GM19324 (cell line): ENCODE measurements around the gene SBF2.

Source experiments
- ATAC-seq: cut with Tn5 transposase; IDR thresholded peaks from one replicate; pipeline ENCODE4 v1.9.1; 2021; ENCODE audit warnings: mild to moderate bottlenecking, moderate library complexity; ENCODE audit not compliant: unreplicated experiment, low FRiP score

The SBF2 gene

GRCh38 chr11:9834291-9834690, 459.7 kb downstream of the SBF2 start:
- ATAC-seq: no peak

- ATAC-seq: no peak
Observed at GRCh38 chr11:9831122-9831521, 462.9 kb downstream of the SBF2 start.

DNA sequence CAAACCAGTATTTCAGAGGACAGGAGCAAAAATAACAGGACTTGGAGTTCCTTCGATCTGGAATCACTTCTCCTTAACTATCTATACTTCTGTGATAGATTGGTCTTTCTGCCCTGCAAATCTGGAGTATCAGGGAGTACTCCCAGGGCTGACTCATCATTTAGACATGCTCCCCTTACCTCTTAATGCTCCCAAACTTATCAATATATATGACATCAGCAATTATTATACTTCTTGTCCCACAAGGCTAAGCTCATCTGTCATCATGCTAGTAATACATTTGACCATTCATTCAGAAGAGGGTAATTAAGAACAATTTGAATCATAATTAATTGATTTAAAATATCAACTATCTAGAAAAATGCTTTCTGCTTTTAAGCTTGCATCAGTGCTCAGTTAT, 466.3 kb downstream of the SBF2 start:
- ATAC-seq: no peak

- no peak for ATAC-seq
Observed at GRCh38 chr11:9826390-9826789, 467.6 kb downstream of the SBF2 start.

DNA sequence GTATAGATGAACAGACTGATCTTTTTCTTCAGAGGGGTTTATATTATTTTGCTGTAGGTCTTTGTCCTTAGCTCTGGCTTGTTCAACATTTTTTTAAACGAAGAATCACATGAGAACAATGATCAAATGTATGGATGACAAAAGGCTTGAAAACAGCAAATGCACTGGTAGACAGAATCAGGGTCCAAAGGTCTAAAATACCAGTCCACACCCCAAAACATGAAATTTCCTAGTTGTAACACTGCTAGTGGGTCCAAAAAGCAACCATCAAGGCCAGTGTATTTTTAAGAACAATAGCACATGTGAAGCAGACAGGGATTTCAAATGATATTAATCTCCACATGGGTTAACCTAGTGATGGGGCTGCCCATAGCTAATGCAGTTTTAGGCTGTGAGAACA, 468.1 kb downstream of the SBF2 start:
- no peak for ATAC-seq

GRCh38 chr11:9825315-9825714, 468.7 kb downstream of the SBF2 start:
- no peak for ATAC-seq

GRCh38 chr11:9823887-9824385, 470.1 kb downstream of the SBF2 start:
- no peak for ATAC-seq

GRCh38 chr11:9823439-9823838, 470.6 kb downstream of the SBF2 start:
- ATAC-seq: no peak

- no peak for ATAC-seq
Observed at GRCh38 chr11:9821008-9821752, 472.8 kb downstream of the SBF2 start.

DNA sequence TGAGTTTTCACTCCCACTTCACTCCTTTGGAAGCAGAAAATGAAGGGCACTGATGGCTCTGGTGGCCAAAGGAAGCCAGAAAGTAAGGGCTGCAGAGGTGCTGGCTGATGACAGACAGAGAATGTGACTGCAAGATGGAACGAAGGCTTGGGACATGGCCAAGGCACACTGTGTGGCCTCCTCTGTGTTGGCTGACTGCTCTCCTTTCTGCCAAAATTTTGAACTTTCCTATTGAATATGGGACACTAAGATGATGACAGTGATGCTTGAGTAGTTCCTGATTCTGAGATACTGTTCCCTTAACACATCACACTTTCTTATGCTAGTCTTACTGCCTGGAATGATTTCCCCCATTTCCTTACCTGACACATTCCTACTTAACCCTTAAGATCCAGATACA, 473.8 kb downstream of the SBF2 start:
- no peak for ATAC-seq

GRCh38 chr11:9817191-9817590, 476.8 kb downstream of the SBF2 start:
- ATAC-seq: no peak

DNA sequence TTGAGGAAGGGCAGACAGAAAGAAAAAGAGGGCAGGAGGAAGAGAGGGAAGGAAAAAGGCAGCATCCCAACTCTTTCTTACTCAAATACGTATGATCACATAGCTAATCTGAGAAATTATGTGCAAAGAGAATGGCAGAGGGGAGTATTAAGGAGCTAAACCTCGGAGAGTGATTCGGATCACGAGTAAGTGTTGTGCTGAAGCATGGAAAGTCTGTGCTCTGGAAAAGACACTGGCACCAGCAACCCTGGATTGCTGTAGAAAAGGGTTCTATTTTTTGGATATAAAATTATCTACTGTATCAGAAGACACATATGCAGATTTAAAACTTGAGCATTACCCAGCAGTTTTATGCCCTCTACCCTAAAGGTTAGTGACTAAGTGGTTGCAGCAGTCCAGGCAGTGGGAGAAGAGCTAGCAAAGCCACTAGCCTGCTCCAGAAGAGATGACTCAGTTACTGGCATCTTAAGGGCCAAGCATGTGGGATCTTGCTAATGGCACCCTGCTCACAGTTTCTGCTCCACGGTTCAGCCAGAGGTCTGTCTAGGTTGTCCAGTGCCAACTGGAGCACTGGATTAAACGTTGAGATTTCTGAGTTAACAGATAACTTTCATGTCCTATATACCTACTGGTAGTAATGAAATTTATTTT, 478.4 kb downstream of the SBF2 start:
- ATAC-seq: no peak

DNA sequence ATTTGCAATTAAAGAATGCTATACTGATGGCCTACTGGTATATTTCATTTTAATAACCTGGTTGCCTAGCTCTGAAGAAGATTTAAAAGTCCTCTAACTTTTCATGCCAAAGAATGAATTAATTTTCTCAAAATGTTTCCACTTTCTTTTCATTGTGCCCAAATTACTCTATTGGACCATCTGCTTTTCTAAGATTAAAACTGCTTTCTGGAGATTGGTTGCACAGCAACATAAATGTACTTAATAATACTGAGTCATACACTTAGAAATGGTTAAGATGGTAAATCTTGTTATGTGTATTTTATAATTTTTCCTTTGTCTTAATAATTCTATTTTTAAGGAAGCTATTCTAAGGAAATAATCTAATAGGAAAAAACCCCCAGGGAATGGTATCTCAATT, 479.9 kb downstream of the SBF2 start:
- ATAC-seq: no peak

DNA sequence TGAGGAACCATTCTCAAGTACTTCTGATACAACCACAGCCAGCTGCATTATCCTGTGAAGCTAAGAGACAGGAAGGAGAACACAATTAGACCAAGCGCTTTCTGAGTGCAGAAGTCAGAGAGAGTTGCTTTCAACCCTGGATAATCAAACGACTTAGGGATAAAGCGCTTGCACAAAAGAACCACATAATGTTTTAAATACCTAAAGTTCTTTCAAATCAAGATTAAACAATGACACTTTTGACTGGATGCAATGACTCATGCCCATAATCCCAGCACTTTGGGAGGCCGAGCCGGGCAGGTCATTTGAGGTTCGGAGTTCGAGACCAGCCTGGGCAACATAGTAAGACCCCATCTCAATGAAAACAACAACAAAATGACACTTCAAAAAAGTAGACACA, 485.1 kb downstream of the SBF2 start:
- no peak for ATAC-seq

GRCh38 chr11:9806946-9807687, 486.9 kb downstream of the SBF2 start:
- no peak for ATAC-seq

DNA sequence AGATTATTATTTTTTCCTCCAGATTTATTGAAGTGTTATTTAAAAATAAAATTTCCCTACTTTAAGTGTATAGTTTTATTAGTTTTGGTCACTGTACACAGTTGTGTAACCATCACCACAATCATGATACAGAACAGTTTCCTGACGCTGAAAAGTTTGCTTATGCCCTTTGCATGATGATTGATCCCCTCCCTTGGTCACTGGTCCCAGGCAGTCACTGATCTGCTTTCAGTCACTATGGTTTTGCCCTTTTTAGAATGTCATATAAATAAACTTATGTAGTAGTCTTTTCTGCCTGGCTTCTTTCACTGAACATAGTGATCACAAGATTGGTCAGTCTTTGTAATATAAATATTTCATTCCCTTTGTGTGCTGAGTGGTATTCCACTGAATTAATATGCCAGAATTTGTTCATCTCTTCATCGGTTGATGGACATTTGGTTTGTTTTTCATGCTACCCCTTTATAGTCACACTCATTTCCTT, 489.6 kb downstream of the SBF2 start:
- ATAC-seq: no peak

GRCh38 chr11:9803685-9804418, 490.2 kb downstream of the SBF2 start:
- ATAC-seq: no peak

- no peak for ATAC-seq
Observed at GRCh38 chr11:9802291-9802861, 491.6 kb downstream of the SBF2 start.

DNA sequence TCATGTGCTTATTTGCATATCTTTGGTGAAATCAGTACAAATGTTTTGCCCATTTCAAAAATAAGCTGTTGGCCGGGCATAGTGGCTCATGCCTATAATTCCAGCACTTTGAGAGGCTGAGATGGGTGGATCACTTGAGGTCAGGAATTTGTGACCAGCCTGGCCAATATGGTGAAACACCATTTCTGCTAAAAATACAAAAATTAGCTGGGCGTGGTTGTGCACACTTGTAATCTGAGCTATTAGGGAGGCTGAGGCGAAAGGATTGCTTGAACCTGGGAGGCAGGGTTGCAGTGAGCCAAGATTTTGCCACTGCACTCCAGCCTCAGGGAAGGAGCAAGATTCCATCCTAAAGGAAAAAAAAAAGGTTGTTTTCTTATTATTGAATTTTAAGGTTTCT, 494.1 kb downstream of the SBF2 start:
- no peak for ATAC-seq

GRCh38 chr11:9797300-9797699, 496.7 kb downstream of the SBF2 start:
- no peak for ATAC-seq
